SK-N-SH treated with all-trans-retinoic acid at 6 μM for 48 hours (cell line): ENCODE measurements around the gene DYNC1LI2.

ENCODE experiments used
- ATAC-seq: fragments of 200-7000 bp; cut with Tn5 transposase; 3 replicates; pipeline ENCODE4 v1.9.1; 2020; ENCODE audit warnings: mild to moderate bottlenecking, moderate library complexity
- ARNTL ChIP-seq: fragments of 450-650 bp; formaldehyde crosslinking; IDR thresholded peaks from 2 replicates; pipeline ENCODE4 v1.5.0; 2020; ENCODE audit warnings: low read depth, mild to moderate bottlenecking, moderate library complexity, borderline replicate concordance
- BACH2 ChIP-seq: fragments of 250-450 bp; sonication (Bioruptor Pico); IDR thresholded peaks from 2 replicates; pipeline ENCODE4 v1.9.0; 2021; ENCODE audit warnings: mild to moderate bottlenecking, borderline replicate concordance
- CREB5 ChIP-seq: fragments of 250-450 bp; sonication (Bioruptor Pico); IDR thresholded peaks from 2 replicates; pipeline ENCODE4 v1.5.1; 2020; ENCODE audit warnings: low read depth, mild to moderate bottlenecking, moderate library complexity
- CSDC2 ChIP-seq: fragments of 250-450 bp; sonication (Bioruptor Pico); IDR thresholded peaks from 2 replicates; pipeline ENCODE4 v1.5.0; 2020; ENCODE audit warnings: mild to moderate bottlenecking, moderate library complexity
- CSRNP3 ChIP-seq: fragments of 250-450 bp; sonication (Bioruptor Pico); IDR thresholded peaks from 2 replicates; pipeline ENCODE4 v1.5.1; 2021; ENCODE audit warnings: mild to moderate bottlenecking, moderate library complexity
- ESRRG ChIP-seq: fragments of 250-450 bp; sonication (Bioruptor Pico); IDR thresholded peaks from 2 replicates; pipeline ENCODE4 v1.6.1; 2021; ENCODE audit warnings: mild to moderate bottlenecking
- GLIS3 ChIP-seq: fragments of 250-450 bp; sonication (Bioruptor Pico); IDR thresholded peaks from 2 replicates; pipeline ENCODE4 v1.5.0; 2020; ENCODE audit warnings: mild to moderate bottlenecking, moderate library complexity
- ISL1 ChIP-seq: fragments of 250-450 bp; sonication (Bioruptor Pico); IDR thresholded peaks from 2 replicates; pipeline ENCODE4 v2.1.2; 2022; ENCODE audit warnings: mild to moderate bottlenecking, moderate library complexity
- OSR1 ChIP-seq: fragments of 250-450 bp; sonication (Bioruptor Pico); IDR thresholded peaks from 2 replicates; pipeline ENCODE4 v1.8.0; 2022; ENCODE audit warnings: moderate library complexity, mild to moderate bottlenecking, inconsistent platforms
- PATZ1 ChIP-seq: fragments of 250-450 bp; sonication (Bioruptor Pico); IDR thresholded peaks from 2 replicates; pipeline ENCODE4 v1.8.0; 2020; ENCODE audit warnings: mild to moderate bottlenecking, moderate library complexity, borderline replicate concordance
- POU6F1 ChIP-seq: fragments of 250-450 bp; sonication (Bioruptor Pico); IDR thresholded peaks from 2 replicates; pipeline ENCODE4 v1.8.0; 2021; ENCODE audit warnings: low read depth, mild to moderate bottlenecking, moderate library complexity, borderline replicate concordance
- PPARA ChIP-seq: fragments of 250-450 bp; sonication (Bioruptor Pico); IDR thresholded peaks from 2 replicates; pipeline ENCODE4 v1.5.0; 2020; ENCODE audit warnings: mild to moderate bottlenecking, borderline replicate concordance
- RARB ChIP-seq: fragments of 250-450 bp; sonication (Bioruptor Pico); IDR thresholded peaks from 2 replicates; pipeline ENCODE4 v1.8.0; 2021; ENCODE audit warnings: mild to moderate bottlenecking, moderate library complexity
- SNAI2 ChIP-seq: fragments of 250-450 bp; sonication (Bioruptor Pico); IDR thresholded peaks from 2 replicates; pipeline ENCODE4 v1.5.0; 2020; ENCODE audit warnings: mild to moderate bottlenecking, moderate library complexity
- TCF4 ChIP-seq: fragments of 250-450 bp; sonication (Bioruptor Pico); IDR thresholded peaks from 2 replicates; pipeline ENCODE4 v1.8.0; 2021; ENCODE audit warnings: mild to moderate bottlenecking, moderate library complexity, borderline replicate concordance
- TOX ChIP-seq: fragments of 250-450 bp; sonication (Bioruptor Pico); IDR thresholded peaks from 2 replicates; pipeline ENCODE4 v1.8.0; 2021; ENCODE audit warnings: mild to moderate bottlenecking, moderate library complexity, borderline replicate concordance
- TSHZ2 ChIP-seq: fragments of 250-450 bp; sonication (Bioruptor Pico); IDR thresholded peaks from 2 replicates; pipeline ENCODE4 v1.5.0; 2020; ENCODE audit warnings: mild to moderate bottlenecking, moderate library complexity
- ZC3H10 ChIP-seq: fragments of 250-450 bp; sonication (Bioruptor Pico); IDR thresholded peaks from 2 replicates; pipeline ENCODE4 v1.5.1; 2021; ENCODE audit warnings: mild to moderate bottlenecking, moderate library complexity
- ZFP3 ChIP-seq: fragments of 250-450 bp; sonication (Bioruptor Pico); IDR thresholded peaks from 2 replicates; pipeline ENCODE4 v1.5.0; 2020; ENCODE audit warnings: mild to moderate bottlenecking, moderate library complexity
- ZFP30 ChIP-seq: fragments of 450-650 bp; formaldehyde crosslinking; IDR thresholded peaks from 2 replicates; pipeline ENCODE4 v1.5.0; 2022; ENCODE audit warnings: mild to moderate bottlenecking, moderate library complexity
- ZNF565 ChIP-seq: fragments of 450-650 bp; formaldehyde crosslinking; conservative IDR thresholded peaks from 2 replicates; pipeline ENCODE4 v1.5.0; 2020; ENCODE audit warnings: low read depth, mild to moderate bottlenecking, moderate library complexity
- ZNF70 ChIP-seq: fragments of 450-650 bp; formaldehyde crosslinking; IDR thresholded peaks from 2 replicates; pipeline ENCODE4 v1.5.0; 2020; ENCODE audit warnings: mild to moderate bottlenecking, moderate library complexity
- ZNF8 ChIP-seq: fragments of 450-650 bp; formaldehyde crosslinking; IDR thresholded peaks from 2 replicates; pipeline ENCODE4 v1.5.0; 2020; ENCODE audit warnings: mild to moderate bottlenecking, moderate library complexity

The DYNC1LI2 gene

GRCh38 chr16:66740533-66740932 lies 10.9 kb downstream of the DYNC1LI2 start:
- TF ChIP-seq ZNF565: no peak
- no peak for TF ChIP-seq TCF4 (CRISPR knock-in tag)
- TF ChIP-seq SNAI2: no peak
- no peak for TF ChIP-seq ESRRG (CRISPR knock-in tag)
- no peak for TF ChIP-seq POU6F1 (CRISPR knock-in tag)
- no peak for TF ChIP-seq PATZ1 (CRISPR knock-in tag)
- TF ChIP-seq ARNTL (CRISPR knock-in tag): no peak
- no peak for TF ChIP-seq ZFP30 (CRISPR knock-in tag)
- TF ChIP-seq OSR1: no peak
- no peak for TF ChIP-seq CSDC2 (CRISPR knock-in tag)
- no peak for TF ChIP-seq TOX (CRISPR knock-in tag)
- no peak for TF ChIP-seq BACH2 (CRISPR knock-in tag)
- no peak for TF ChIP-seq GLIS3 (CRISPR knock-in tag)
- no peak for TF ChIP-seq ZNF8
- no peak for TF ChIP-seq ISL1 (CRISPR knock-in tag)
- no peak for TF ChIP-seq ZNF70 (CRISPR knock-in tag)
- no peak for TF ChIP-seq TSHZ2 (CRISPR knock-in tag)
- no peak for TF ChIP-seq CREB5 (CRISPR knock-in tag)
- no peak for TF ChIP-seq PPARA
- TF ChIP-seq ZC3H10: no peak
- ATAC-seq: no peak

- ATAC-seq: peak; percentile 73
- no peak for TF ChIP-seq GLIS3 (CRISPR knock-in tag)
- no peak for TF ChIP-seq CSRNP3
- no peak for TF ChIP-seq ZFP30 (CRISPR knock-in tag)
- TF ChIP-seq ESRRG (CRISPR knock-in tag): no peak
- no peak for TF ChIP-seq SNAI2
- TF ChIP-seq ZFP3 (CRISPR knock-in tag): no peak
- TF ChIP-seq TOX (CRISPR knock-in tag): no peak
- no peak for TF ChIP-seq ARNTL (CRISPR knock-in tag)
- TF ChIP-seq CSDC2 (CRISPR knock-in tag): no peak
- no peak for TF ChIP-seq CREB5 (CRISPR knock-in tag)
- no peak for TF ChIP-seq BACH2 (CRISPR knock-in tag)
- TF ChIP-seq PATZ1 (CRISPR knock-in tag): no peak
- TF ChIP-seq ZNF565: no peak
- no peak for TF ChIP-seq RARB (CRISPR knock-in tag)
- no peak for TF ChIP-seq OSR1
- no peak for TF ChIP-seq TCF4 (CRISPR knock-in tag)
- no peak for TF ChIP-seq ZC3H10
- TF ChIP-seq TSHZ2 (CRISPR knock-in tag): no peak
- no peak for TF ChIP-seq ZNF70 (CRISPR knock-in tag)
Observed at GRCh38 chr16:66740010-66740409, 11.4 kb downstream of the DYNC1LI2 start.
